ENCODE measurements around the gene ICAM1. TPM values are rescaled to one million over a fixed set of nuclear protein-coding genes. Genes with fewer than 3 reads are reported as not detected.

ICAM1 gene
- total and polyA plus RNA-seq, 2 of the 13 experiments (the other 11 are each of a cell fraction or from before 2014, with no cell fraction given): 37.9 to 98.4 TPM

DNA sequence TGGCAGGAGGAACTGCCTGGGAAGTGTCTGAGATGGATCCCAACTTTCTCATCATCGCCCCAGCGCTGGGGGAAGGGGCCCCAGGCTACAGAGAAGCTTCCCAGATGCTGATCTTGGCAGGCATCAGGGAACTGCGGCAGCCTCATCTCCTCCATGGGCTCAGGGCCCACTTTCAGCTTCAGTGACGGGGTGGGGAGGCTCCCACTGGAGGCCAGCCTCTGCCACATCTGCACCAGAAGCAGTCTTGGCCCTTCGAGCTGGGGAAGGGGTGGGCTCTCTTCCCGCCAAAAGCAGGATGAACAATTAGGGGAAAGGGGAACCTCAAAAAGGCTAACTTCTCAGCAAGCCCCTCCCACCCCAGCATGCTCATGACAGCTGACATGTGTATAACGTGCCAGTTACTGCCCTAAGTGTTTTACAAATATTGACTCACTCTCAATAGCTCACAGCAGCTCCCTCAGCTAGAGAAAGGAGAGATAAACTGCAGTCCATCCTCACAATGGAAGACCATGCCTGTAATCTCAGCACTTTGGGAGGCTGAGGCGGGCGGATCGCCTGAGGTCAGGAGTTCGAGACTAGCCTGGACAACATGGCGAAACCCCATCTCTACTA, 32.6 kb upstream of the ICAM1 start (continued):
- TF ChIP-seq, protein P1, sequence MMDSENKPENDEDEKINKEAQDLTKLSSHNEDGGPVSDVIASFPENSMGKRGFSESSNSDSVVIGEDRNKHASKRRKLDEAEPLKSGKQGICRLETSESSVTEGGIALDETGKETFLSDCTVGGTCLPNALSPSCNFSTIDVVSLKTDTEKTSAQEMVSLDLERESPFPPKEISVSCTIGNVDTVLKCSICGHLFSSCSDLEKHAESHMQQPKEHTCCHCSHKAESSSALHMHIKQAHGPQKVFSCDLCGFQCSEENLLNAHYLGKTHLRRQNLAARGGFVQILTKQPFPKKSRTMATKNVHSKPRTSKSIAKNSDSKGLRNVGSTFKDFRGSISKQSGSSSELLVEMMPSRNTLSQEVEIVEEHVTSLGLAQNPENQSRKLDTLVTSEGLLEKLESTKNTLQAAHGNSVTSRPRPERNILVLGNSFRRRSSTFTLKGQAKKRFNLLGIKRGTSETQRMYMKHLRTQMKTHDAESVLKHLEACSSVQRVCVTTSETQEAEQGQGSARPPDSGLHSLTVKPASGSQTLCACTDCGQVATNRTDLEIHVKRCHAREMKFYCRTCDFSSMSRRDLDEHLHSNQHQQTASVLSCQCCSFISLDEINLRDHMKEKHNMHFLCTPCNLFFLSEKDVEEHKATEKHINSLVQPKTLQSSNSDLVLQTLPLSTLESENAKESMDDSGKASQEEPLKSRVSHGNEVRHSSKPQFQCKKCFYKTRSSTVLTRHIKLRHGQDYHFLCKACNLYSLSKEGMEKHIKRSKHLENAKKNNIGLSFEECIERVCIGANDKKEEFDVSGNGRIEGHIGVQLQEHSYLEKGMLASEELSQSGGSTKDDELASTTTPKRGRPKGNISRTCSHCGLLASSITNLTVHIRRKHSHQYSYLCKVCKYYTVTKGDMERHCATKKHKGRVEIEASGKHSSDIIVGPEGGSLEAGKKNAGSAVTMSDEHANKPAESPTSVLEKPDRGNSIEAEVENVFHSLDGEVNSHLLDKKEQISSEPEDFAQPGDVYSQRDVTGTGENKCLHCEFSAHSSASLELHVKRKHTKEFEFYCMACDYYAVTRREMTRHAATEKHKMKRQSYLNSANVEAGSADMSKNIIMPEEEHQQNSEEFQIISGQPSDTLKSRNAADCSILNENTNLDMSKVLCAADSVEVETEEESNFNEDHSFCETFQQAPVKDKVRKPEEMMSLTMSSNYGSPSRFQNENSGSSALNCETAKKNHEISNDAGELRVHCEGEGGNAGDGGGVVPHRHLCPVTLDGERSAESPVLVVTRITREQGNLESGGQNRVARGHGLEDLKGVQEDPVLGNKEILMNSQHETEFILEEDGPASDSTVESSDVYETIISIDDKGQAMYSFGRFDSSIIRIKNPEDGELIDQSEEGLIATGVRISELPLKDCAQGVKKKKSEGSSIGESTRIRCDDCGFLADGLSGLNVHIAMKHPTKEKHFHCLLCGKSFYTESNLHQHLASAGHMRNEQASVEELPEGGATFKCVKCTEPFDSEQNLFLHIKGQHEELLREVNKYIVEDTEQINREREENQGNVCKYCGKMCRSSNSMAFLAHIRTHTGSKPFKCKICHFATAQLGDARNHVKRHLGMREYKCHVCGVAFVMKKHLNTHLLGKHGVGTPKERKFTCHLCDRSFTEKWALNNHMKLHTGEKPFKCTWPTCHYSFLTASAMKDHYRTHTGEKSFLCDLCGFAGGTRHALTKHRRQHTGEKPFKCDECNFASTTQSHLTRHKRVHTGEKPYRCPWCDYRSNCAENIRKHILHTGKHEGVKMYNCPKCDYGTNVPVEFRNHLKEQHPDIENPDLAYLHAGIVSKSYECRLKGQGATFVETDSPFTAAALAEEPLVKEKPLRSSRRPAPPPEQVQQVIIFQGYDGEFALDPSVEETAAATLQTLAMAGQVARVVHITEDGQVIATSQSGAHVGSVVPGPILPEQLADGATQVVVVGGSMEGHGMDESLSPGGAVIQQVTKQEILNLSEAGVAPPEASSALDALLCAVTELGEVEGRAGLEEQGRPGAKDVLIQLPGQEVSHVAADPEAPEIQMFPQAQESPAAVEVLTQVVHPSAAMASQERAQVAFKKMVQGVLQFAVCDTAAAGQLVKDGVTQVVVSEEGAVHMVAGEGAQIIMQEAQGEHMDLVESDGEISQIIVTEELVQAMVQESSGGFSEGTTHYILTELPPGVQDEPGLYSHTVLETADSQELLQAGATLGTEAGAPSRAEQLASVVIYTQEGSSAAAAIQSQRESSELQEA (CRISPR knock-in tag; IDR thresholded peaks at IDR 0.05; ENCODE audit: not compliant biosample characterization): no peak
- TF ChIP-seq, protein P2, sequence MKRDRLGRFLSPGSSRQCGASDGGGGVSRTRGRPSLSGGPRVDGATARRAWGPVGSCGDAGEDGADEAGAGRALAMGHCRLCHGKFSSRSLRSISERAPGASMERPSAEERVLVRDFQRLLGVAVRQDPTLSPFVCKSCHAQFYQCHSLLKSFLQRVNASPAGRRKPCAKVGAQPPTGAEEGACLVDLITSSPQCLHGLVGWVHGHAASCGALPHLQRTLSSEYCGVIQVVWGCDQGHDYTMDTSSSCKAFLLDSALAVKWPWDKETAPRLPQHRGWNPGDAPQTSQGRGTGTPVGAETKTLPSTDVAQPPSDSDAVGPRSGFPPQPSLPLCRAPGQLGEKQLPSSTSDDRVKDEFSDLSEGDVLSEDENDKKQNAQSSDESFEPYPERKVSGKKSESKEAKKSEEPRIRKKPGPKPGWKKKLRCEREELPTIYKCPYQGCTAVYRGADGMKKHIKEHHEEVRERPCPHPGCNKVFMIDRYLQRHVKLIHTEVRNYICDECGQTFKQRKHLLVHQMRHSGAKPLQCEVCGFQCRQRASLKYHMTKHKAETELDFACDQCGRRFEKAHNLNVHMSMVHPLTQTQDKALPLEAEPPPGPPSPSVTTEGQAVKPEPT (CRISPR knock-in tag; IDR thresholded peaks at IDR 0.05; ENCODE audit: low read depth): no peak
- TF ChIP-seq PPARG (CRISPR knock-in tag; conservative IDR thresholded peaks at IDR 0.05) (peak; percentile 90), ZFP1 (CRISPR knock-in tag; IDR thresholded peaks at IDR 0.05) (0 out of 2 replicates have a peak, but pooled peaks have one; percentile 33), ZNF709 (CRISPR knock-in tag; IDR thresholded peaks at IDR 0.05) (no peak), NKX3-1 (CRISPR knock-in tag; IDR thresholded peaks at IDR 0.05) (peak; percentile 86), TARDBP (CRISPR knock-in tag; IDR thresholded peaks at IDR 0.05) (peak; percentile 51; the same call in 1 of the 2 replicates), ZNF296 (CRISPR knock-in tag; conservative IDR thresholded peaks at IDR 0.05) (no peak), ZNF451 (CRISPR knock-in tag; IDR thresholded peaks at IDR 0.05) (no peak), SALL2 (CRISPR knock-in tag; IDR thresholded peaks at IDR 0.05) (no peak), SRSF9 (IDR thresholded peaks at IDR 0.05; ENCODE audit: borderline replicate concordance, insufficient read depth, low read depth, low read length, poor library complexity, severe bottlenecking) (no peak), STAT5B (CRISPR knock-in tag; IDR thresholded peaks at IDR 0.05) (no peak), SOX5 (CRISPR knock-in tag; IDR thresholded peaks at IDR 0.05; ENCODE audit: borderline replicate concordance) (peak; percentile 80), MAF1 (CRISPR knock-in tag; IDR thresholded peaks at IDR 0.05; ENCODE audit: borderline replicate concordance) (no peak), ZNF282 (IDR thresholded peaks at IDR 0.05; ENCODE audit: partially characterized antibody) (no peak), HDAC2 (CRISPR knock-in tag; IDR thresholded peaks at IDR 0.05) (peak; percentile 69; the same call in 1 of the 2 replicates), ZNF747 (CRISPR knock-in tag; IDR thresholded peaks at IDR 0.05; ENCODE audit: borderline replicate concordance) (no peak)
- TF ChIP-seq, protein P3, sequence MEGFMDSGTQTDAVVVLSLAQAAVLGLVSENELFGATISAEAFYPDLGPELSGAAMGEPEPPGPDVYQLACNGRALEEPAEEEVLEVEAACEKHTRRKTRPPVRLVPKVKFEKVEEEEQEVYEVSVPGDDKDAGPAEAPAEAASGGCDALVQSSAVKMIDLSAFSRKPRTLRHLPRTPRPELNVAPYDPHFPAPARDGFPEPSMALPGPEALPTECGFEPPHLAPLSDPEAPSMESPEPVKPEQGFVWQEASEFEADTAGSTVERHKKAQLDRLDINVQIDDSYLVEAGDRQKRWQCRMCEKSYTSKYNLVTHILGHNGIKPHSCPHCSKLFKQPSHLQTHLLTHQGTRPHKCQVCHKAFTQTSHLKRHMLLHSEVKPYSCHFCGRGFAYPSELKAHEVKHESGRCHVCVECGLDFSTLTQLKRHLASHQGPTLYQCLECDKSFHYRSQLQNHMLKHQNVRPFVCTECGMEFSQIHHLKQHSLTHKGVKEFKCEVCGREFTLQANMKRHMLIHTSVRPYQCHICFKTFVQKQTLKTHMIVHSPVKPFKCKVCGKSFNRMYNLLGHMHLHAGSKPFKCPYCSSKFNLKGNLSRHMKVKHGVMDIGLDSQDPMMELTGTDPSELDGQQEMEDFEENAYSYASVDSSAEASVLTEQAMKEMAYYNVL (CRISPR knock-in tag; IDR thresholded peaks at IDR 0.05; ENCODE audit: borderline replicate concordance): peak; percentile 90

All from HepG2 (cell line).